HCT116 (cell line): ENCODE measurements around the gene PDE4B.

Experiments
- CEBPB ChIP-seq: IDR thresholded peaks from 2 replicates; pipeline ENCODE4 v1.6.1; 2012; ENCODE audit warnings: low read depth
- CTCF ChIP-seq, 3 experiments: fragments of 200-600 bp in 1 of 3; sonication (generic) in 1 of 3; IDR thresholded peaks in 2 of 3; conservative IDR thresholded peaks in 1 of 3; 2 replicates each; pipeline ENCODE4 v1.5.1; 2012 to 2017; ENCODE audit warnings: low read depth in 2 of 3, low read length in 2 of 3, antibody characterized with exemption in 1 of 3, borderline replicate concordance in 1 of 3, control low read depth in 1 of 3, mild to moderate bottlenecking in 1 of 3, mixed read lengths in 1 of 3, mixed run types in 1 of 3, moderate library complexity in 1 of 3; ENCODE audit not compliant: insufficient read depth in 1 of 3
- ELF1 ChIP-seq: IDR thresholded peaks from 2 replicates; pipeline ENCODE4 v1.6.1; 2012; ENCODE audit warnings: low read depth, borderline replicate concordance
- EZH2 ChIP-seq: fragments of 200-600 bp; sonication (generic); IDR thresholded peaks from 2 replicates; pipeline ENCODE4 v1.6.1; 2017; ENCODE audit warnings: antibody characterized with exemption, mixed run types
- POLR2A ChIP-seq: IDR thresholded peaks from 2 replicates; pipeline ENCODE4 v1.7.0; 2011; ENCODE audit warnings: borderline replicate concordance; ENCODE audit not compliant: insufficient read depth, insufficient read length; ENCODE audit errors: extremely low read depth
- POLR2AphosphoS5 ChIP-seq: IDR thresholded peaks from 2 replicates; pipeline ENCODE4 v1.6.1; 2011; ENCODE audit warnings: mild to moderate bottlenecking, low read depth, low read length, moderate library complexity
- RAD21 ChIP-seq: IDR thresholded peaks from 2 replicates; pipeline ENCODE4 v1.6.1; 2012; ENCODE audit warnings: low read depth, mild to moderate bottlenecking
- SRF ChIP-seq: IDR thresholded peaks from 2 replicates; pipeline ENCODE4 v1.6.1; 2012; ENCODE audit warnings: low read depth

GRCh38 chr1:66220477-66220876 lies 427.8 kb downstream of the PDE4B start:
- no peak for TF ChIP-seq EZH2
- TF ChIP-seq CEBPB, result no peak
- TF ChIP-seq RAD21, result no peak
- no peak for TF ChIP-seq CTCF (IDR thresholded peaks at IDR 0.05 in 2 of 3, conservative IDR thresholded peaks at IDR 0.05 in 1 of 3; ENCODE audit: borderline replicate concordance in 1 of 3, insufficient read depth in 1 of 3, low read depth in 2 of 3, low read length in 2 of 3)
- no peak for TF ChIP-seq SRF
- no peak for TF ChIP-seq POLR2A
- no peak for TF ChIP-seq ELF1
- TF ChIP-seq POLR2AphosphoS5, result no peak
